HL-60/S4 treated with retinoic acid at 250 ng/mL for 4 days and 3 days (cell line): ENCODE data around the gene ROBO3.

Experiments
- in situ Hi-C: fragments of 300-500 bp; cut with MboI; formaldehyde crosslinking; loops from 2 replicates; pipeline ENCODE4 v1.7.0; 2022; ENCODE audit warnings: low sequenced_read_pairs

Gene ROBO3

DNA sequence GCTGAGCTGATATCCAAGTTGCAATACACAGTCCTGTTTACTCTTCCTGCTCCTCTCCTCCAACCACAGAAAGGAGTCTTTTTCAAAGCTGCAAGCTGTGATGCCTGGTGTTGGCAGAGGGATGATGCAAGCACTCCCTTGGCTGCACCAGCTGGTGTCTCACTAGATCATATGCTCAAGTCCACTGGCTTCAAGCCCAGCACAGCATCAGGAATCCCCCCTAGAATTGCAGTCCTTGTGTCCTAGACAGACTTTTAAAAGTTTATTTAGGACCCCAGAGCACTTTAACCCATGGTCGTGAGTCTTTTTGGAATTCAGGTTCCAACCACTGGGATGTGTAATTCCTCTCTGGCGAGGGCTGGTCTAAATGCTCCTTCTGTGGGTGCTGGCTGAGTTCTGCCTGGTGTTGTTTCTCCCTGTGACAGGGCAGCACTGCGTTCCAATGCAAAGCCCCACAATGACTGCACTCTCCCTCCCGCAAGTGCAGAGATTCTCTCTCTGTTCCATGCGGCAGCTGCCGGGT lies 51.9 kb downstream of the ROBO3 start:
- in situ Hi-C loops: no loop called here

DNA sequence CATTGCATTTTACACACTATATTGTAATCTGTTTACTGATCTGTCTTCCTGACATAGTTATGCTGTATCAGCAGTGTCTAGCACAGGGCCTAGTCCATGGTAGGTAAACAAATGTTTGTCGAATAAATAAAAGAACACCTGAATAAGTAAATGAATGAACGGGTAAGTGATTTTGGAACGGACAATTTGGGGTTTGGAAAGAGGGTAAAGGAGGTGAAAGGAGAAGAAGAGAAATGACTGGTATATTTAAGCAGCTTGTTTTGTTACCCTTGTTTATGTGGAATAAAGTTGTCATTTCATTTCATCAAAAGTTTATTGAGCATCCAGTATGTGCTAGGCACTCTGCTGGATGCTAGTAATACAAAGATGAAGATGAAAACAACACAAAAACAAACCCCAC lies 53.7 kb downstream of the ROBO3 start, which contains the start of gene HEPN1:
Gene HEPN1, plus strand, starts transcription at position 301 of the 400 bp plus-strand sequence.
- in situ Hi-C loops: no loop called here

DNA sequence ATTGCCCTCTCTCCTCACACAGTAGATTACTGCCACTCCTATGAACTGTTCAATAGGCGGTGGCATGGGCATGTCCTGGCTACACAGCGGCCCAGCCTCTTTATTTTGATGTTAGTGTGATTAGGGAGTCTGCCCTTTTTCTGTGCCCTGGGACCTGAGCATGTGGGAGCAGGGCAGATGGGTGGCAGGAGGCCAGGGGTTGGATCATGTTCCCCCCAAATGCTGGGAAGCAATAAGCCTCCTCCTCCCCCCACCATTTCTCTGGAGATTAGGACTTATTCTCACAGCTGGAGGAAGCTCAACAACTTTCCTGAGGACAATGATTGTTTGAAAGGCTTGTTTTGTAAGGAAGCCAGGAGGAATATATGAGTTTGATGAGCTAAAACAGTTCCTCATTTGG lies 54.7 kb downstream of the ROBO3 start:
- in situ Hi-C loops: no loop called here

DNA sequence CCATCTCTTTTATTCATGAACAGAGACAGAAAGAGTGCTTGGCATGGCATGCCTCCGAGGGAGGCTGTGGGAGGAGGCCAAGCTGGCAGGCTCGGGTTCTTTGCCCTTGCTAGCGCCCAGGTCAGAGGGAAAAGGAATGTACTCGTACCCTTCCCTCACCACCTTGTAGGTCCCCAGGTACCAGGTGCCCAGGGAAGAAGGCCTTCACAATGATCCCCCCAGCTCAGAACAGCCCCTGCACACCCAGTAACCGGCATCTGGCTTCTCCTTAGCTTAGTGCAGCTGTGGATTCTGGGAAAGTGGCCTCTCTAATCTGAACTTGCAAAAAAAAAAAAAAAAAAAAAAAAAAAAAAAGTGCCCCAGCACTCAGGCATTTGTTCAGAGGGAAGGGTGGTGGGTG lies 55.1 kb downstream of the ROBO3 start:
- in situ Hi-C loops: no loop called here

DNA sequence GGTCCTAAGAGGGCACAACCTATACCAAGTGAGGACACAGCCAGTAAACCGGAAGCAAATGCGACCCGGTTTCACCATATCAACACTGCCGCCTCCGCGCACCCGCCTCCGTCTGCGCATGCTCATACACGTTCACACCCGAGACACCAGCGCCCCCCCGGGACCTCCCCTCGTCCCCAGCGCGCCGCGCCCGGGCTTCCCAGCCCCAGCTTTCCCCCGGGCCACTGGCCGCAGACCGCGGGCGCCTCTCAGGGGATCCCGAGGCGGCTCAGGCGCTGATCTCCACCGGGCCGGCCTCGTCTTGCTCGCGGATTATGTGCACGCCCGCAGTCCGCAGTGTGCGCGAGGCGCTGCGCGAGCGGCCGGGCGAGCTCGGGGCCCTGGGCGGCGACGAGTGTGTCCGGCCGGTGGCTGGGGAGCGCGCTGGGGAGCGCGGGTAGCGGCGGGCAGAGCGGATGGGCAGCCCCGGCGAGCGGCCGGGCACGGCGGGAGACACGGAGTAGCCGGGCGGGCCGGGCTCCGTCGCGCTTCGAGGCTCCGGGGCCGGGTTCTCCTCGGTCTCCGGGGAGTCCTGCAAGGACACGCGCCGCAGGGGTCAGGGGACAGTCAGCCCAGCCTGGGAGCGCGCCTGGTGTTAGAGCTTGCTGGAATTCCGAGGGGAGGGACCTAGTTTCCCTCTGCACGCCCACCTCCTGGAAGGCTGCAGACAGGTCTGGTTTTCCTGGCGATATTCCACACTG lies 55.8 kb downstream of the ROBO3 start:
- in situ Hi-C loops: no loop called here

DNA sequence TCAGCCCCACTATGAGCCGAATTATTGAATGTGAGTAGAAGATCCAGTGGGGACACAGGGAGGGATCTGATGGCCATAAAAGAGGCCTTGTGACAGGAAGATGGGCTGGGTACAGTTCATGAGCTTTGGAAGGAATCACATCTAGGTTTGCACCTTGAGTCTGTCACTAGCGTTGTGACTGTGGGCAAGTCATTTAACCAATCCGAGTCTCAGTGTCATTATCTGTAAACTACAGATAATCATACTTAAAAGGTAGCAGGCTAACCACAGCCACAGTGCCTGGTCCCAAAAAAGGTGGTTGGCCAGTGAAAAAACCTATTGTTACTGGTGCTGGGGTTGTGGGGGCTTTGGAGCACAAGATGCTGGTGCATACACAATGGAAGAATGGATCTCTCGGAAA lies 57.6 kb downstream of the ROBO3 start:
- in situ Hi-C loops: no loop called here

DNA sequence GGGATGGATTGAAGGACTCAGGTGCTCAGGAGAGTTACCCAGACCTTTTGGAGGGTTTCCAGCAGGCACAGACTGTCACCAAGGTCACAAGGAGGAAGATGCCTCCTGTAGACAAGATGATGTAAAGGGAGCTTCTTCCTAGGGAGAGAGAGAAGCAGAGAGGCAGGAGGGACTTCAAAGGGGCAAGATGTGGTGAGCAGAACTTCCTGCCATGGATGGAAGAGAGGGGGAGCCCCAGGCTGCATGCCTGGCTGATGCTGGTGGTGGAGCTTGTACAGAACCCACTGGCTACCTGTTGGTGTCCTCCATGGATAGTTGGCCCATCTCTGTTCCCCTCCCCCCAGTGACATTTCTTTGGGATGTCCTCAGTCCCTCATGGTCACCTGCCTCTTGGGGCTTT lies 58.1 kb downstream of the ROBO3 start:
- in situ Hi-C loops: no loop called here

DNA sequence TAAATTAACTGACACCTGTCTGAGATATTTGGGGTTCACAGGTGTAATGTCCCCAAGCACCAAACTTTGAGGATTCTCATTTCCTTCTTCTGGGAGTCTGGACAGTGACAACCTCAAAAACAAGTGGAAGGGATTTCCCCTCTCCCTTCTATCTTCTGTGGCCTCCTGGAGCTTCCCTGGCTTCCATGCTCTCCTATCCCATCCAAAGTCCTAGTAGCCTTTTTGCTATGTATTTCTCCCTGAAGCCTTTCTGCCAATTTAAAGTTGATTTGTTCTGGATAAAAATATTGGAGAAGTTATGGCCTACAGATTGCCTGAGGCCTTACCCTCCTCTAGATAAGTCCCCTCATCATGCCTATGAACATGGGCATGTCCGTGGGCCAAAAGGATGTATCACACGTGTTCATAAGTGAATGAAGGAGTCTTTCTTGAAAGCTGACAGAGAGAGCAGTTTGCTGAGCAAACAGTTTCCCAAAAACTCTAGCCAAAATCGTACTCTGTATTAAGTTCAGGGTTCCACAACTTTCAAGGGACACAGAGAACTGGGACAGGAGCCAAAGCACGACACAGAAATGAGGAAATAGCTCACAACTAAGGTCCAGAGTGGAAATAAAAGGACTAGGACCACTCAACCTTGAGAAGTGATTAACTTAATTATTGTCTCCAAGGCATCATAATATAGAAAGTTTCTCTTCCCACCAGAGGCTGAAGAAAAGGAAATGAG lies 63.9 kb downstream of the ROBO3 start:
- in situ Hi-C loops: no loop called here

DNA sequence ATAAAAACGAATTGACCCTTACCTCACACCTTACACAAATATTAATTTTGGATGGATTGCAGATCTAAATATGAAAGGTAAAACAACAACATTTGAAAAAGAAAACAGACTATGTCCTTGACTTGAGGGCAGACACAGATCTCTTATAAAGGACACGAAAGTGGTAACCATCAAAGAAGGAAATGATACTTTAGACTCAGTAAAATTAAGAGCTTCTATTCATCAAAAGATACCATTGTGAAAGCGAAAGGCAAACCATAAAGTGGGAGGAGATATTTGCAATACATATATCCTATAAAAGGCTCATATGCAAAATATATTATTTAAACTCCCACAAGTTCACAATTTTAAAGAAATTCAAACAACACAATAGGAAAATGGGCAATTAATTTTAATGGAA lies 65.6 kb downstream of the ROBO3 start:
- in situ Hi-C loops: no loop called here
